ENCODE results near the gene AKT3.

DNA sequence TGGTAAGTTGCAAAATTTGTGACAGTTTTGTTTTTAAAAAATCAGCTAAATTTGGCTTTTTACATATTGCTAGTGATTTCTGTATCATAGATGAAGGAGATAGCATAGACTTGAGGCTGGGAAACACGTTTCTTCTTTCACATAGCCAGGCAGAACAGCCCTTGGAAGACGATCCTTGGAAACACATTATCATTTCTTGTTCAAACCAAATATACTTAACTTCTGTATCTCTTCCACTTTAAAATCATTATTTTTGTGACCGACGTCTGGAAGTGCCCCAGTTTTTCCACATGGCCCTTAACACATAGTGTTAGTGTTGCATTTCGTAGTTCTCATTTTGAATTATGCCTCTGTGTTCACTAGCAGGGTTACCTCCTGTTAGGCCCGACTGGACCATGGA, 400.7 kb downstream of the AKT3 start:
- TF ChIP-seq, protein P1, sequence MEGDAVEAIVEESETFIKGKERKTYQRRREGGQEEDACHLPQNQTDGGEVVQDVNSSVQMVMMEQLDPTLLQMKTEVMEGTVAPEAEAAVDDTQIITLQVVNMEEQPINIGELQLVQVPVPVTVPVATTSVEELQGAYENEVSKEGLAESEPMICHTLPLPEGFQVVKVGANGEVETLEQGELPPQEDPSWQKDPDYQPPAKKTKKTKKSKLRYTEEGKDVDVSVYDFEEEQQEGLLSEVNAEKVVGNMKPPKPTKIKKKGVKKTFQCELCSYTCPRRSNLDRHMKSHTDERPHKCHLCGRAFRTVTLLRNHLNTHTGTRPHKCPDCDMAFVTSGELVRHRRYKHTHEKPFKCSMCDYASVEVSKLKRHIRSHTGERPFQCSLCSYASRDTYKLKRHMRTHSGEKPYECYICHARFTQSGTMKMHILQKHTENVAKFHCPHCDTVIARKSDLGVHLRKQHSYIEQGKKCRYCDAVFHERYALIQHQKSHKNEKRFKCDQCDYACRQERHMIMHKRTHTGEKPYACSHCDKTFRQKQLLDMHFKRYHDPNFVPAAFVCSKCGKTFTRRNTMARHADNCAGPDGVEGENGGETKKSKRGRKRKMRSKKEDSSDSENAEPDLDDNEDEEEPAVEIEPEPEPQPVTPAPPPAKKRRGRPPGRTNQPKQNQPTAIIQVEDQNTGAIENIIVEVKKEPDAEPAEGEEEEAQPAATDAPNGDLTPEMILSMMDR (IDR thresholded peaks at IDR 0.05), result no peak
- TF ChIP-seq POLR2A (IDR thresholded peaks at IDR 0.05) (no peak), EP300 (IDR thresholded peaks at IDR 0.05) (no peak), POLR2AphosphoS5 (IDR thresholded peaks at IDR 0.05) (no peak)

Data from suprapubic skin (tissue), 4 donors.